GM12875 (cell line): ENCODE measurements around the gene SLC16A6.
"Not testable (repeated sequence)": the region's sequence is repeated elsewhere in the genome, so short reads cannot be mapped to it uniquely, and the experiment has no call there.

ENCODE experiments used
- H3K4me3 ChIP-seq: one replicate; pipeline ENCODE4 v1.5.1; 2011; ENCODE audit warnings: low read depth, low read length, control low read depth
- CTCF ChIP-seq: IDR thresholded peaks from 2 replicates; pipeline ENCODE4 v1.5.1; 2011; ENCODE audit warnings: low read depth, mild to moderate bottlenecking, control low read depth, inconsistent platforms, low read length, moderate library complexity, borderline replicate concordance; ENCODE audit not compliant: insufficient read depth

Gene SLC16A6

GRCh38 chr17:68231541-68231940 lies 59.4 kb downstream of the SLC16A6 start:
- no peak for TF ChIP-seq CTCF
- H3K4me3 ChIP-seq: no peak overlapping the region

DNA sequence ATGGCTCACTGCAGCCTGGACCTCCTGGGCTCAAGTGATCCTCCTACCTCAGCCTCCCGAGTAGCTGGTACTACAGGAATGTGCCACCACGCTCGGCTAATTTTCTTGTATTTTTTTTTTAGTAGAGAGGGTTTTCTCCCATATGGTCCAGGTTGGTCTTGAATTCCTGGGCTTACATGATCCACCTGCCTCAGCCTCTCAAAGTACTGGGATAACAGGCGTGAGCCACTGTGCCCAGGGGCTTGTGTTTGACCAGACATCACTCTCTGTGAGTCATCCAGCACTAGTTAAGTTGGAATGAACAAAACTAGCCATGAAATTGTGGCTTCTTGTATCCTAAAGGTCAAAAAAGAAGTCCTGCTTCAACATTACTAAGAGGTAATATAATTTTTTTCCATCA lies 59.8 kb downstream of the SLC16A6 start:
- not testable (repeated sequence) for H3K4me3 ChIP-seq

GRCh38 chr17:68229619-68230018 lies 61.3 kb downstream of the SLC16A6 start:
- TF ChIP-seq CTCF: no peak
- H3K4me3 ChIP-seq: no peak overlapping the region

DNA sequence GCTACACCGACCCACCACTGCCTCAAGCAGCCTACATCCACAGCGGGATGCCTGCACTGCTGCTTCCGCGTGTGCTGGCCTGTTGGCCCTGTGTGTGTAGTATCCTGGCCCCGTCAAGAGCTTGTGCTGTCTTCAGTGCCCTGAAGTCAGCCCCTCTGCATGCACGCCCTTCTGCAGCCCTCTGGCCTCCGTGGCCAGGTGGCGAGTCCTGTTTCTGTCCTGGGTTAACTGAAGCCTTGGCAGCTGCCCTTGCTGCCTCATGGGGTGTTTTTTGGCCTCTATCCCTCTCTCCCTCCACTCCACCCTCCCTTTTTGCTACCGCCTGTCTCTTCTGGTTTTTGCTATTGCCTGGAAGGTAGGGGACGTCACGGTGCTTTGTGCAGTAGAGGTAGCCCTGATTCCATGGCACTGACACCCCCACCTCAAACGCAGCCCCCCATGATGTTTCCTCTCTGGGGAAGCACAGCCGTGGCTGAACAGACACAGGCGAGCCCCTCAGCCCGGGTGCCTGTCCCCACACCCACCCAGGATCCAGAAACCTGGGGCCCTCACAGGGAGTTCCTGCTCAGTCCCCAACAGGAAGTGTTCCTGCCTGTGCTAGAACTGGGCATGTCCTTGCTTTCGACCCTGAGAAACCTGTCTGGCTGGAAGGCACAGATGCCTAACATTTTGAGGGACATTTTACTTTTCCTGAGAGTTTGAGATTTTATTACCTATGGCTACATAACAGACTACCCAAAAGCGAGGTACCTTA lies 61.9 kb downstream of the SLC16A6 start:
- no peak overlapping the region for H3K4me3 ChIP-seq
- no peak for TF ChIP-seq CTCF

- not testable (repeated sequence) for H3K4me3 ChIP-seq
Measured at GRCh38 chr17:68228039-68228680, 62.8 kb downstream of the SLC16A6 start.

DNA sequence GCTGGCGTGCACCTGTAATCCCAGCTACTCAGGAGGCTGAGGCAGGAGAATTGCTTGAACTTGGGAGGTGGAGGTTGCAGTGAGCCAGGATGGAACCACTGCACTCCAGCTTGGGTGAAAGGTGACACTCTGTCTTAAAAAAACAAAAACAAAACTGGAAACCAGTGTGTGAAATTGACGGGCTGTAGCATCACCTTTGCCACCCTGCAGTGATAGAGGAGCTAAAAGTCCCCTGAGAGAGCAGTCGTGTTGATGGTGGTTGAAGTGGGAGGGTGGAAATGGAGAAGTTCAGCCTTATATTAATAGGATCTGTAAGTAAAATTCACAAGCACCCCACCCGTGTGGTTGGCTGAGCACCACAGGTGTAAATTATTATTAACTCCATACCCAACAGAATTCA lies 65.9 kb downstream of the SLC16A6 start:
- not testable (repeated sequence) for H3K4me3 ChIP-seq

DNA sequence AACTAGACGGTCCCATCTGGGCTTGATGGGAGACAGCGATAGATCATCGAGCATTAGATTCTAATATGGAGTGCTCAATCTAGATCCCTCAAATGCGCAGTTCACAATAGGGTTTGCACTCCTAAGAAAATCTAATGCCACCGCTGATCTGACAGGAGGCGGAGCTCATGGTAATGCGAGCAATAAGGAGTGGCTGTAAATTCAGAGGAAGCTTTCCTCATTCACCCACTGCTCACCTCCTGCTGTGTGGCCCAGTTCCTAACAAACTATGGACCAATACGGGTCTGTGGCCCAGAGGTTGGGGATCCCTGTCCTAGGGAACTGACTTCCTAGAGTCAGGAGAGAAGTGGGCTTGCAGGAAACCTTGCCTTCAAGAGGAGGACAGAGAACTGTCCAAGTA lies 68.3 kb downstream of the SLC16A6 start:
- no peak for TF ChIP-seq CTCF
- H3K4me3 ChIP-seq: no peak overlapping the region

DNA sequence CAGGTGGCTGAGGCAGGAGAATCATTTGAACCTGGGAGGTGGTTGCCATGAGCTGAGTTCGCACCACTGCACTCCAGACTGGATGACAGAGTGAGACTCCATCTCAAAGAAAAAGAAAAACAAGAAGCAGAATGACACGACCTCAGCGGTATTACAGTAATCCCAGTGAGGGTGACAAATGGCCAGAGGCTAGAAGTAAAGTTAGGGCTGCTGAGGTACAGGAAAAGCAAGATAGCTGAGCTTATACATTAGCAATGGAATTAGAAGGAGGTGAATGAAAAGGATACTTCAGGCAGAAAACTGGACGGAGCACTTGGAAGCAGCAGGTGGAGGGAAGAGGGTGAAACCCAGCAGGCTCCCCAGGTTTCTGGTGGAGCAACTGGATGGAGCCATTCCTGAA lies 69.1 kb downstream of the SLC16A6 start:
- TF ChIP-seq CTCF: no peak
- H3K4me3 ChIP-seq: no peak overlapping the region

GRCh38 chr17:68220786-68221185 lies 70.1 kb downstream of the SLC16A6 start:
- not testable (repeated sequence) for H3K4me3 ChIP-seq

DNA sequence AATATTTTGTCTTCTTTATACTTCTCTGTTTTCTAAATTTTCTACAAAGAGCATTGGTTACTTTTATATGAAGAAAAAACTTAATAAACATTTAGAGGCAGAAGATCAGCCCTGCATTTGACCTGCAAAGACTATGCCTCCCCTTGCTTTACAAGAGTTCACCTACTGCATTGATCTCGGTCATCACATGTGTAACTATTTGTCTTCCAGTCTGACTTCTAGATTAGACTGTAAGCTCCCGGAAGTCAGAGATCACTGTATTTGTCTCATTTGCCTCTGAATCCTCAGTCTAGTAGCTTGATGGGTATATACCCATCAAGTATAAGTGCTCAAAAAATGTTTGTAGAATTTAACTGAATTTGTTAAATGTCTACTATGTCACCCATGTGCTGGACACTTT lies 70.7 kb downstream of the SLC16A6 start:
- H3K4me3 ChIP-seq: not testable (repeated sequence)

DNA sequence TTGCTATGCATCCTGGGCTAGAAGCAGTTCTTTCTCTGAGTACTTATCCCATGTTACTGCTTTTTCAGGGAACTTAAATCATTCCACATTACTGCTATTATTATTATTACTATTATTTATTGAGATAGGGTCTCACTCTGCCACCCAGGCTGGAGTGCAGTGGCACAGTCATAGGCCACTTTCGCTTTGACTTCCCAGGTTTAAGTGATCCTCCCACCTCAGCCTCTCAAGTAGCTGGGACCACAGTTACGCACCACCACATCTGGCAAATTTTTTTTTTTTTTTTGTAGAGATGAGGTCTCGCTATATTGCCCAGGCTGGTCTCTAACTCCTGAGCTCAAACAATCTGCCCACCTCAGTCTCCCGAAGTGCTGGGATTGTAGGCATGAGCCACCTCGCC lies 71.5 kb downstream of the SLC16A6 start:
- not testable (repeated sequence) for H3K4me3 ChIP-seq
